Ovary (tissue), 9 donors: ENCODE results near the gene LRIT3. TPM values are rescaled to one million over a fixed set of nuclear protein-coding genes. Genes with fewer than 3 reads are reported as not detected.
A peak's percentile ranks its signal among the peaks of the same experiment; 100 is the strongest.

Experiments
- DNase-seq, 5 donors: peaks; one replicate each; pipeline ENCODE4 v3.0.0-alpha.2; 2019 to 2020
- H3K27ac ChIP-seq, 2 donors: fragments of 200-600 bp; one replicate each; pipeline versions ENCODE4 v1.5.1 to v1.8.0; 2019 to 2022
- H3K27me3 ChIP-seq: fragments of 200-600 bp; one replicate; pipeline ENCODE4 v1.8.0; 2022
- H3K36me3 ChIP-seq: fragments of 200-600 bp; sonication (generic); one replicate; pipeline ENCODE4 v1.5.1; 2019
- H3K4me1 ChIP-seq: one replicate; pipeline ENCODE4 v1.8.1; 2013; ENCODE audit warnings: mild to moderate bottlenecking, moderate library complexity; ENCODE audit not compliant: insufficient read depth
- H3K4me3 ChIP-seq: fragments of 200-600 bp; sonication (generic); one replicate; pipeline ENCODE4 v1.5.1; 2017
- H3K9me3 ChIP-seq, 2 donors: fragments of 200-600 bp in 1 of 2; sonication (generic) in 1 of 2; one replicate each; pipeline versions ENCODE4 v1.5.1 to v1.8.1; 2013 to 2019; ENCODE audit warnings: mild to moderate bottlenecking in 1 of 2, moderate library complexity in 1 of 2
- EP300 ChIP-seq: sonication (generic); formaldehyde crosslinking; IDR thresholded peaks from one replicate; pipeline ENCODE4 v1.6.1; 2017; ENCODE audit warnings: antibody characterized with exemption
- POLR2A ChIP-seq: fragments of 450-650 bp; IDR thresholded peaks from one replicate; pipeline ENCODE4 v1.6.1; 2017; ENCODE audit warnings: antibody characterized with exemption, mild to moderate bottlenecking, moderate library complexity
- WGBS, 3 donors: extraction: QIAGEN DNeasy Blood & Tissue Kit in 1 of 3; methylation state at CpG; one replicate each; pipeline versions ENCODE4 v1.1.5 to v1.1.7; 2013 to 2017; 5-methylcytosine and 5-hydroxymethylcytosine counted together
- intact Hi-C, 4 donors: fragments of 100-400 bp; cut with DNase I; formaldehyde crosslinking; loops; one replicate each; pipeline versions ENCODE4 v1.11.0 to v1.15.1; 2022 to 2023
- polyA plus RNA-seq, 2 donors: library from polyadenylated mRNA; stranded (reverse); fragments of 200-250 nt in 1 of 2; fragments of 350-450 nt in 1 of 2; fragmentation: Illumina TruSeq in 1 of 2; extraction: RNeasy Lipid Tissue Mini Kit (QIAGEN cat#74804) in 1 of 2; gene quantifications; one replicate each; pipeline ENCODE4 v1.2.3, GENCODE V29; 2013 to 2014
- total RNA-seq, 7 donors: library from RNA; depleted of rRNA in 2 of 7; stranded (reverse); fragments of >200 nt in 2 of 7; fragmentation: NEBNext Ultra II Directional in 3 of 7; extraction: Animal tissue kit (Norgen Biotek cat#: 25700) in 3 of 7; gene quantifications; one replicate each; pipeline versions ENCODE4 v1.1.0 to v1.2.4, GENCODE V29; 2016 to 2023
- TF ChIP-seq, protein P1 (sequence below), 3 donors: fragments of 450-650 bp in 2 of 3; fragments of 200-600 bp in 1 of 3; IDR thresholded peaks; one replicate each; pipeline versions ENCODE4 v1.5.1 to v1.8.0; 2016 to 2022; ENCODE audit warnings: antibody characterized with exemption in 3 of 3, mild to moderate bottlenecking in 1 of 3
- donor health status: DM: no; HTN: no; CAD: no; lungs with moderate emphysema.
- donor health status: DM: no; HTN: no; CAD: no.
- donor health status: Bipolar disorder and iron deficiency.
- donor health status: DM: yes; HTN: yes; CAD: no.
- donor health status: DM: no; HTN: no; CAD: no.
- donor health status: DM: yes; HTN: yes; CAD: no.

Gene LRIT3
- total and polyA plus RNA-seq, 9 donors: 0.02 to 0.35 (median 0.11) TPM; not detected in 1

DNA sequence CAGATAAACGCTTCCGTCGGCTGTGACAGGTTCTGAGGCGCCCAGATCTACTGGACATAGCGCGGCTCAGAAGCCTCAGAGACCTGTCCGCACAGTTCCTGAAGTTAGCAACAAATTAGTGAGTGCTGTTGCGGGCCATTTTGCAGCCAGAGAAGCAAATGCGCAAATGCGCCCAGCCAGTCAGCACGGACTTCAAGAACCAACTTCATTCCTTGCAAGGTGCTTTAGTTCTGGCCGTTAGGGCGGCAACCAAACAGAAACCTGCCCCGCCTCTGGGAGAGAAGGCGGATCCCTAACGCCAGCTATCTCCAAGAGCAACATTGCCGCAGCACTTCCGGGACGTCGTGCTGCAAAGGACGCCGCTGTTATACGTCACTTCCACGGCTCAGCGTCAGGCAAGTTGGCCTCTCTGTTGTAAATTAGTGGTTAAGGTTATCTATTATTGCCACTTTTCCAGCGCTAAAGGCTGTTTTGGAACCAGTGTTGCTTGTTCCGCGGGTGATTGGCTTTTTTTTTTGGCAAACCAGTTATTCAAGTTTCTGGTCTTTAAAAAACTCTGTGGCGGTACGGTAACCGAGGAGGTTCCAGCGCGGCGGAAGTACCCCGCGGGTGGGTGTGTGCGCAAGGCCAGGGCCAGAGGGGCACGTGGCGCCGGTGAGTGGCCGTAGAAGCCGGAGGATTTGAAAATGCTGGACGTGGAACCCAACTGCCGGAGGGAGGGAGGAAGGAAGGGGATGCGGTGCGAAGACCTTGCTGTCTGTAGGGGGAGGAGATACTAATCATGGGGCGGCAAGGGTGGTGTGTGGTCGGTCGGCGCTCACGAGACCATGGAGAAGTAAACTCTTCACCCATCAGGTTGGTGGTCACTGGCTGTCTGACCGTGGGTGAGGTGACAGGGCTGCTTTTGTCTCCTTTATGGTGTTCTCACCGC, 32.5 kb upstream of the LRIT3 start, which contains the start of gene GAR1:
TSS of gene GAR1 (plus strand) at position 612 of the 931 bp plus-strand sequence. CDS start 403 bp downstream, outside the sequence.
- peak; percentile 83 to 87 (median 84) for DNase-seq
- Histone ChIP-seq H3K27me3 (no peaks in the 10 kb centered on the region), H3K4me1 (peaks cover 4% of the 10 kb centered on the region), H3K36me3 (no peaks in the 10 kb centered on the region), H3K9me3 (no peaks in the 10 kb centered on the region), H3K4me3 (peak within 1 kb of the TSS; percentile 85), H3K27ac (peak within 1 kb of the TSS; percentile 23 to 72)
- intact Hi-C loops: loop anchor here in 2 of 4 donors (5.0 to 10.0 kb wide), 3 partner anchors 81 to 383 kb away; partner anchors contain the start of genes CASP6 (in 2 of the 2), PLA2G12A (in 1 of the 2) and SEC24B (in 1 of the 2)
- TF ChIP-seq EP300 (no peak), POLR2A (no peak)
- TF ChIP-seq, protein P1, sequence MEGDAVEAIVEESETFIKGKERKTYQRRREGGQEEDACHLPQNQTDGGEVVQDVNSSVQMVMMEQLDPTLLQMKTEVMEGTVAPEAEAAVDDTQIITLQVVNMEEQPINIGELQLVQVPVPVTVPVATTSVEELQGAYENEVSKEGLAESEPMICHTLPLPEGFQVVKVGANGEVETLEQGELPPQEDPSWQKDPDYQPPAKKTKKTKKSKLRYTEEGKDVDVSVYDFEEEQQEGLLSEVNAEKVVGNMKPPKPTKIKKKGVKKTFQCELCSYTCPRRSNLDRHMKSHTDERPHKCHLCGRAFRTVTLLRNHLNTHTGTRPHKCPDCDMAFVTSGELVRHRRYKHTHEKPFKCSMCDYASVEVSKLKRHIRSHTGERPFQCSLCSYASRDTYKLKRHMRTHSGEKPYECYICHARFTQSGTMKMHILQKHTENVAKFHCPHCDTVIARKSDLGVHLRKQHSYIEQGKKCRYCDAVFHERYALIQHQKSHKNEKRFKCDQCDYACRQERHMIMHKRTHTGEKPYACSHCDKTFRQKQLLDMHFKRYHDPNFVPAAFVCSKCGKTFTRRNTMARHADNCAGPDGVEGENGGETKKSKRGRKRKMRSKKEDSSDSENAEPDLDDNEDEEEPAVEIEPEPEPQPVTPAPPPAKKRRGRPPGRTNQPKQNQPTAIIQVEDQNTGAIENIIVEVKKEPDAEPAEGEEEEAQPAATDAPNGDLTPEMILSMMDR (IDR thresholded peaks at IDR 0.05): no peak
- WGBS, 3 donors: 0 to 1% (median 0%) methylated on average over 53 of the region's 53 CpGs

DNA sequence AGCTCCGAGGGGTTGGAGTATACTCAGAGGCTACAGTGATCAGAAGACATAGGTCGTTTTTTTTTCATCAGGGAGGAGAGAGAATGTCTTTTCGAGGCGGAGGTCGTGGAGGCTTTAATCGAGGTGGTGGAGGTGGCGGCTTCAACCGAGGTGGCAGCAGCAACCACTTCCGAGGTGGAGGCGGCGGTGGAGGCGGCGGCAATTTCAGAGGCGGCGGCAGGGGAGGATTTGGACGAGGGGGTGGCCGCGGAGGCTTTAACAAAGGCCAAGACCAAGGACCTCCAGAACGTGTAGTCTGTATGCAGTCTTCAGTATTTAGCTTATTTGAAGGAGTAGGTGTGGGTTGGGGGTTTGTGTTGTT, 31.8 kb upstream of the LRIT3 start:
- peak overlapping the region; percentile 85 for H3K4me3 ChIP-seq
- DNase-seq: peak in 2 of 5 donors; percentile 29 to 41
- no peaks in the 10 kb centered on the region for H3K36me3 ChIP-seq
- no peaks in the 10 kb centered on the region for H3K9me3 ChIP-seq
- intact Hi-C loops: loop anchor here in 2 of 4 donors (5.0 to 10.0 kb wide), 3 partner anchors 81 to 384 kb away; partner anchors contain the start of genes CASP6 (in 2 of the 2), PLA2G12A (in 1 of the 2) and SEC24B (in 1 of the 2)
- H3K27ac ChIP-seq: peak overlapping the region; percentile 23 to 72
- H3K4me1 ChIP-seq: peaks cover 4% of the 10 kb centered on the region
- 0 to 1% (median 0%) methylated on average over 19 of the region's 19 CpGs for WGBS, 3 donors
- no peak for TF ChIP-seq POLR2A
- TF ChIP-seq, protein P1 (IDR thresholded peaks at IDR 0.05): no peak
- H3K27me3 ChIP-seq: no peaks in the 10 kb centered on the region

DNA sequence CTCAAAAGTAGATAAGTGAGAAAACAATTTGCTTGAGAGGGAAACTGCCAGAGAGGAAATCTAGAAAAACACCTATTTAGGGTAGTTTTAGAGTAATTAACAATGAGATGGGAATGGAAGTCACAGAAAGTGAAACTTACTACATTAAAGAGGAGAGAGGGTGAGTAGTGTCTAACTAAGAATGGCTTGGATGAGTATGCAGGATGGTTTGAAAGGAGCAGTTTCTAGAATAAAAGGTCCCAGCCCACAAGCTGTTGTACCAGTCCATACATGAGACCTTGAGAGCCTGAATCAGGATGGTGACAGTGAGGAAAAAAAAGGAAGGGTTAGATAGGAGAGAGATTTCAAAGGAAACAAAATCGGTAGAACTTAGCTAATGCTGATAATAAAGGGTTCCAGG, 31.0 kb upstream of the LRIT3 start:
- H3K36me3 ChIP-seq: no peaks in the 10 kb centered on the region
- H3K27ac ChIP-seq: no peak overlapping the region
- H3K9me3 ChIP-seq: no peaks in the 10 kb centered on the region
- intact Hi-C loops: loop anchor here in 2 of 4 donors (5.0 to 10.0 kb wide), 3 partner anchors 82 to 385 kb away; partner anchors contain the start of genes CASP6 (in 2 of the 2), PLA2G12A (in 1 of the 2) and SEC24B (in 1 of the 2)
- H3K27me3 ChIP-seq: no peaks in the 10 kb centered on the region
- peaks cover 4% of the 10 kb centered on the region for H3K4me1 ChIP-seq
- no peak overlapping the region for H3K4me3 ChIP-seq
- no peak for TF ChIP-seq EP300
- TF ChIP-seq, protein P1 (IDR thresholded peaks at IDR 0.05): no peak
- TF ChIP-seq POLR2A: no peak
- DNase-seq: no peak
- WGBS, 3 donors: 19 to 61% (median 22%) methylated on average over 1 of the region's 1 CpG

DNA sequence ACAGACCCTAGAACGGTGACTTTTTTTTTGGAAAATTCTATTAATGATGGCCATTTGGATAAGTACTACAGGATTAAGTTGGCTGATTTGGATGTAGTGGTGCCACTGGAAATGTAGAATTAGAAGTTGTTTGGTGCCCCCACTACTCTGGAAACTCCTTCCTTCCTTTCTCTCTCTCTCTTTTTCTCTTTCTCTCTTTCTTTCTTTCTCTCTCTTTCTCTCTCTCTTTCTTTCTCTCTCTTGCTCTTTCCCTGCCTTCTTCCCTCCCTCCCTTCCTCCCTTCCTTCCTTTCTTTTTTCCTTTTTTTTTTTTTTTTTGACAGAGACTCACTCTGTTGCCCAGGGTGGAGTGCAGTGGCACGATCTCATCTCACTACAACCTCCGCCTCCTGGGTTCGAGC, 29.6 kb upstream of the LRIT3 start:
- peaks cover 4% of the 10 kb centered on the region for H3K4me1 ChIP-seq
- no peaks in the 10 kb centered on the region for H3K9me3 ChIP-seq
- H3K27me3 ChIP-seq: no peaks in the 10 kb centered on the region
- TF ChIP-seq, protein P1 (IDR thresholded peaks at IDR 0.05): no peak
- TF ChIP-seq POLR2A: no peak
- TF ChIP-seq EP300: no peak
- no peak overlapping the region for H3K27ac ChIP-seq
- no peaks in the 10 kb centered on the region for H3K36me3 ChIP-seq
- intact Hi-C loops: loop anchor here in 2 of 4 donors (5.0 to 10.0 kb wide), 3 partner anchors 83 to 386 kb away; partner anchors contain the start of genes CASP6 (in 2 of the 2), PLA2G12A (in 1 of the 2) and SEC24B (in 1 of the 2)
- 90 to 92% (median 91%) methylated on average over 4 of the region's 4 CpGs for WGBS, 3 donors
- DNase-seq: no peak
- no peak overlapping the region for H3K4me3 ChIP-seq
